Middle frontal gyrus (tissue), 1 donor: ENCODE measurements around the gene SNX5.

Experiments used
- DNase-seq: peaks from one replicate; pipeline ENCODE4 v3.0.0-alpha.2; 2015; ENCODE audit warnings: low spot score; ENCODE audit errors: extremely low spot score

SNX5 gene

DNA sequence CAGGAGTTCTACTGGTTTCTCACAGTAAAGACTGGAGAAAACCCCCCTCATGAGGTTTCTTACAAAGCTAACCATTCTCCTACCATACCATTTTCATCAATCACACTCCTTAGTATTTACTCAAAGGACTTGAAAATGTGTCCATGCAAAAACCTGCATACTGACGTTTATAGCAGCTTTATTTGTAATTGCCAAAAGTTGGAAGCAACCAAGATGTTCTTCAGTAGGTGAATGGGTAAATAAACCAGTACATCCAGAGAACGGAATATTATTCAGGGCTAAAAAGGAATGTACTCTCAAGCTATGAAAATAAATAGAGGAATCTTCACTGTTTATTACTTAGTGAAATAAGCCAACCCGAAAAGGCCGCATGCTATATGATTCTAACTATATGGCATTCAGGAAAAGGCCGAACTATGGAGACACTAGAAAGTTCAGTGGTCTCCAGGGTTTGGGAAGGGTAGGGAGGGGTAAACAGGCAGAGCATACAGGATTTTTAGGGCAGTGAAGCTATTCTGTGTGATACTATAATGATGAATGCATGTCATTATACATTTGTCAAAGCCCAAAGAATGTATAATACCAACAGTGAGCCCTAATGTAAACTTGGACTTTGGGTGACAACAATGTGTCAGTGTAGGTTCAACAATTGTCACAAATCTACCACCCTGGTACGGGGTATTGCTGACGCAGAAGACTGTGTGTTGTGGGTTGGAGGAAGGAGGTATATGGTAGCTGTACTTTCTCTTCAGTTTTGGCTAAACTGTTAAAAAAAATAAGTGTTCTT, 50.6 kb downstream of the SNX5 start:
- DNase-seq = no peak

DNA sequence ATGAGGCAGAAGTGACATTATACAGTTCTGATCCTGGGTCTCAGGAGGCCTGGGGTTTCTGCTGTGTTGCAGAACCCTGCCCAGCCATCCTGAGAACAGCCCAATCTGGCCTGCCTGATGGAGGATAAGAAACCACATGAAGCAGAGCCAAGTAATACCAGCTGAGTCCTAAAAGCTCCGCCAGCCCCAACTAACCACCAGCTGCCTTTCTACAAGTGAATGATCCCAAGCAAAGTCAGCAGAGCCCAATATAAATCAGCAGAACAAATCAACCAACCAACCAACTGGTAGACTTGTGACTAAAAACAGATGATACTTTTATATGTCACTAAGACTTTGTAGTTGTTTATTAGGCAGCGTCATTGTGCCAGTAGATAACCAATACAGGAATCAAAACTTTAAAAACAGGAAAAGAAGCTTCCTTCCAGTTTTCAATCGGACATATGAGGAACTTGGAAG, 52.1 kb downstream of the SNX5 start:
- no peak for DNase-seq

DNA sequence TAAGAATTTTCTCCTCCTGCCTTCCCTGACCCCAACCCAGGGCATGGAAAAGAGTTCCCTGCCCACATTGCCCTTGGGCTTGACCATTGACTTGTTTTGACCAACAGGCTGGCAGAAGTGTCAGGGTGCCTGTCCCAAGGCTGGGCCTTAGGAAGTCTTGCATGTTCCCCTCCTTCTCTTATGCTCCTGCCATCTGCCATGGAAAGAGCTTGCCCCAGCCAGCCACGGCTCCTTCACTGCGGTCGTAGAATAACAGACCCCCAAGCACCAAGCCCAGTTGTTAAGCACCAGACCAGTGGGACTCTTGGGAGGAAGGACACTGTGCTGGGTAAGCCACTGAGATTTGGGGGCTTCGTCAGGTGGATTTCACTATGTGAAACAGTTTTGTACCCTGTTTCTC, 53.6 kb downstream of the SNX5 start:
- no peak for DNase-seq

DNA sequence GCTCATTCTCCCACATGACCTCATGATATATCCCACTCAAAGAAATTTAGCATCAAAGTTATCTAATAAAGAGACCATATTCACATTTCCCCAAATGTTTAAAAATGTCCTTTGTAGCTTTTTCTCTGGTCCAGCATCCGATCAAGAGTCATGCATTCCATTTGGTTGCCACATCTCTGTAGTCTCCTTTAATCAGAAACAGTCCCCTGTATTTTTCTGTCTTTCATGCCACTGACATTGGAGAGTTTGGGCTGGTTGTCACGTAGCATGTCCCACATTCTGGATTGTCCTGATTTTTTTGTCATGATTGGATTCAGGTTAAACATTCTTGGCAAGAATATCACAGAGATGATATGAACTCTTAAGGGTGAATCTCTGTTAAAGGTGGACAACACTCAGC, 55.7 kb downstream of the SNX5 start:
- no peak for DNase-seq

DNA sequence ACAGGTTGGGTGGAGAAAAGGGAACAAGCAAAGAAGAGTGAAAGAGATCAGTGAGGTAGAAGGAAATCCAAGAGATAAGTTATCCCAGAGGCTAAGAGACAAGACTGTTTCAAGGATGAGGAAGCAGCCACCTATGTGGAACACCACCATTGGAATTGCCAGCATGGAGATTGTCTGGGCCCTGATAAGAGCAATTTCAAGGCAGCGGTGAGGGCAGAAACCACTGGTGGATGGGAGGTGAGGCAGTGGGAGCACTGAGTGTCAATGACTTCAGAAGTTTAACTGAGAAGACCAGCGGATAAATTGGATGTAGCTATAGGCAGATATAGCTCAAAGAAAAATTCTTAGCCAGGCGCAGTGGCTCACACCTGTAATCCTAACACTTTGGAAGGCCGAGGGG, 56.7 kb downstream of the SNX5 start:
- no peak for DNase-seq

DNA sequence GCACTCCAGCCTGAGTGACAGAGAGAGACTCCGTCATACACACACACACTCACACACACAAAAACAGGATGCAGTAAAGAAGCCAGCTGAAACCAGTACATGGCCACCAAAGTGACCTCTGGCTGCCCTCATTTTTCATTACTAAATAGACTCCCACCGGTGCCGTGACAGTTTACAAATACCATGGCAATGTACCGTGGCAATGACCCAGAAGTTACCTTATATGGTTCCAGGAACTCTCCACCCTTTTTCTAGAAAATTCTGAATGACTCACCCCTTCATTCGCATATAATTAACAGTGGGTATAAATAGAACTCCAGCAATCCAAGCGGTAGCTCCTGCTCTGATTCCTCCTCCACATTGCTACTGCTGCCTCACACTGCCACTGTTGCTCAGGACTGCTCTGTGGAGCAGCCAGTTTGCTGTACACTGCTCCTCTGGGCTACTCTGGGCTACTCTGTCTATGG, 57.7 kb downstream of the SNX5 start:
- DNase-seq = no peak

DNA sequence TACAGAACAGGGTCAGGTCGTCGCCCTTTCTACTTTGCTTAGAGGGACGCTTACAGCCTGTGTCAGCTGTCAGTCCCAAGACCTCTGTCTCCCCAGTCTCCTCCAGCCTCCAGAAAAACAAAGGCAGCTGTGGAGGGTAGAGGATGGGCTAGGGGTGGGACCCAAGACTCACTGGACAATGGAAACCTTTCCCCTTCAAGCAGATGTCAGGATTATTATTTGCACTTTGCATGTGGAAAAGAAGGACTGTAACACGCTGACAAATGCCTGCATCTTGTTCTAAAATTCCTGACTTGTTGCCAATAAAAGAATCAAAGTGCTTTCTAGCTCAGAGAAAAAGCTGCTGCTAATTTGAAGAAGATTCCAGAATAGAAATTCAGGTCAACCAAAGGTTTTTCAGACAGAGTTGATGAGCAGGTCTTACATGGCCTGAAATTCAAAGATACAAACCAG, 58.7 kb downstream of the SNX5 start:
- DNase-seq = no peak

DNA sequence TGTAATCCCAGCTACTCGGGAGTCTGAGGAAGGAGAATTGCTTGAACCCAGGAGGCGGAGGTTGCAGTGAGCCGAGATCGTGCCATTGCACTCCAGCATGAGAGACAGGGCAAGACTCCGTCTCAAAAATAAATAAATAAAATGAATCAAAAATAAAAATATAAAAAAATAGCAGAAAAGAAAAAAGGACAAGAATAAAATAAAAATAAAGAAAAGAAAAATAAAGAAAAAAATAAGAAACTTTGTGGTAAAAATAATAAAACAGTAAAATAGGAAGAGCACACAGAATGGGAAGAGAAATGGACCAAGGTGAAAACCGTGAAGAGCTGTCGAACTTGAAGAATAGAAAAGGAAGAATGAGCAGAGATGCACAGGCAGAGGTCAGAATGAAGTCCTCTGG, 63.0 kb downstream of the SNX5 start:
- no peak for DNase-seq

DNA sequence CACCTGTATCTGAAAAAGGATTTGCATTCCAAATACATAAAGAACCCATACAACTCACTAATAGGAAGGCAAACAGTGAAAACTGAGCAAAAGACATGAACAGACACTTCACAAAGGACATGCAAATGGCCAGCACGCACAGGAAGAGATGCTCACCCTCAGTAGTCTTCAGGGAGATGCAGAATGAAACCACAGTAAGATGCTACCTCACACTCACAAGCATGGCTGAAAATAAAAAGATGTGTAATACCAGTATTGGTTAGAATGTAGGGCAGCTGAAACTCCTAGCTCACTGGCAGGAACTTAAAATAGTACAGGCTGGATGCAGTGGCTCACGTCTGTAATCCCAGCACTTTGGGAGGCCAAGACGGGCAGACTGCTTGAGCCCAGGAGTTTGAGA, 64.6 kb downstream of the SNX5 start:
- DNase-seq = no peak

DNA sequence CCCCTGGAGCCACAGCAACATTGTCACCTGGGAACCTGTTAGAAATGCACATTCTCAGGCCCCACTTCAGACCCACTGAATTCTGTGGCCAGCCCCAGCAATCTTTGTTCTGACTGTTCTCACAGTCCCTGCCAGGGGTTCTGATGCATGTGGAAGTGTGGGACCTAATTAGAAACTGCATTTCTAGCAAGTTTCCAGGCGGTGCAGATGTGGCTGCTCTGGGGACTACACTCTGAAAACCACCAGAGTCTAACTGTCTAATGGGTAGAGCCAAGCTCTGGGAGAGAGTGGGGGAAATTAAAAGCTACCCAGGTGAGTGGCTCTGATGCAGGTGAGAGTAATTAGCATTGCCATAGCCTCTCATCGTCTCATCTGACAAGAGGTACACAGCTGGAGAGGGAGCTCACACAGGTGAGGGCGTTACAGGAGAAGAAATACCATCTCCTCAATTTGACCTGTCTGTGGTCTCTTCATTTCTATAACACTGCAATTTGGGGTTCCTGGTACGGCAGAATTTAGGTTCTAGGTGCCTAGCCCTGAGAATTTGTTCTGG, 66.0 kb downstream of the SNX5 start:
- DNase-seq = no peak

DNA sequence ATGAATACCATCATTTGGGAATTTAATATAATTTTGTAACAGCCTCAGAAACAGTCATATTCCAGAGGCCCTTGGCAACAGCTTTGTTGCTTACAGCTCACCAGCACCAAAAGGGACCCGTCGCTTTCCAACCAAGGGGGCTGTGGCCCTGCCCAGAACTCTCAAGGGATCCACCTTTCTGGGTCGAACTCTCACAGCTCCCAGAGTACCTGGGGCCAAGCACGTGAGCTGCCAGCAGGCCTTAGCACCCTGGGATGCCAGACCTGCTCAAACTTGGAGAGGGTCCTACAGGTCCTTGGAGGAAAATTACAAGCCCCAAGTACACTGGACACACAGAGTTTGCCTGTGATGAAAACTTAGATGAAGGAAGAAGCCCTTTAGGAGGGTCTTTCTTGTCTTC, 66.6 kb downstream of the SNX5 start:
- no peak for DNase-seq

DNA sequence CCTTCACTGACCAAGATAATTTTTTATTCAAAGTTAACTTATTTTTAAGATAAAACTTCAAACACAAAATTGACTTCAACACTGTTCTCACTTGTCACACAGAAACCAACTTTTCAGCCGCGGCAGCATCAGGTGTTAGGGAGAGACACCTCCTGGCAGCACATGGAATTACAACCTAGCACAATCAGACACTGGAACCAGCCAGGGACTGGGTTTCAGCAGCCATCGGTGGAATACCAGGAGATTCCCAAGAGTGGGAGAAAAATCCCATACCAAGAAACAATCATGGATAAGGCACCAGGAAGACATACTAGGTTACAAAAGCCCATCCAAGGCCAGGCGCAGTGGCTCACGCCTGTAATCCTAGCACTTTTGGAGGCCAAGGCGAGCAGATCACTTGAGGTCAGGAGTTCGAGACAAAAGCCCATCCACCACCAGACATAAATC, 70.0 kb downstream of the SNX5 start:
- no peak for DNase-seq

DNA sequence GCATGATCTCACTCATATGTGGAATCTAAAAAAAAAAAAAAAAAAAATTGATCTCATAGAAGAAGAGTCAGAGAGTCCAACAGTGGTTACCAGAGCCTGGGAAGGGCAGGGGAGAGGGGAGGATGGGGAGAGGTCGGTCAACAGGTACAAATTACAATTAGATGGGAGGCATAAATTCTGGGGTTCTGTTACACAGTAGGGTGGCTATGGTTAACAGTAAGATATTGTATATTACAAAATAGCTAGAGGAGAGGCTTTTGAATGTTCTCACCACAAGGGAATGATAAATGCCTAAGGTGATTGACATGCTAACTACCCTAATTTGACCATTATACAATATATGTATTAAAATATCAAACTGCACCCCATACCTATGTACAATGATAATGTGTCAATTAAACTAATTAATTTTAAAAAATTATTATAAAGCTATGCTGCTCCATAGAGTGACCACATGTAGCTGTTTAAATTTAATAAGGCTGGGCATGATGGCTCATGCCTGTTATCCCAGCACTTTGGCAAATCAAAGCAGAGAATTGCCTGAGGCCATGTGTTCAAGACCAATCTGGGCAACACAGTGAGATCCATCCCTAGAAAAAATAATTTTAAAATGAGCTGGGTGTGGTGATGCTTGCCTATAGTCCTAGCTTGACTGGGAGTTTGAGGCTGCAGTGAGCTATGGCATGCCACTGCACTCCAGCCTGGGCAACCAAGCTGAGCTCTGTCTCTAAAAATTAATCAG, 70.9 kb downstream of the SNX5 start:
- DNase-seq = no peak

DNA sequence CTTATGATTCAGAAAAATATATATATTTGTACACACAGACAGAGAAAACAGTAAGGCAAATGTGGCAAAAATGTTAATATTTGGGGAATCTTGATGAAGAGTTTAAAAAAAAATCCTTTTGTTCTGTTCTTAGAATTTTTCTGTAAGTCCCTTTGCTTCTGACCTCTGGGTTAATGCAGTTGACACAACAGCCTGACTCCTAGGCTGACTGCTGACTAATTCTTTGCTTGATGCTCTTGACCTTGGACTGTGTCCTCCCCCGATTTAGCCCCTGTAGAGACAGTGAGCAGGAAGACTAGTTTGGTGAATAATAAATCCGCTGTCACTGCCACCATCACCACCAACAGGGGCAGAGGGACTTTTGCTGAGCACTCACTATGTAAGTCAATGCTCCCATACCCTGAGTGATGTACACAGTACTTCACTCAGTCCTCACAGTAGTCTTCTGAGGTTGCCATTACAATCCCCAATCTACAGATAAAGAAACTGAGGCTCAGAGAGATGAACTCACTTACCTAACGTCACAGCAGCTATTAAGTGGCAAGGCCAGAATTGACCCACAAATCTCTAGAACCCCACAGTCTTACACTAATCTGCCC, 71.7 kb downstream of the SNX5 start:
- DNase-seq = no peak

DNA sequence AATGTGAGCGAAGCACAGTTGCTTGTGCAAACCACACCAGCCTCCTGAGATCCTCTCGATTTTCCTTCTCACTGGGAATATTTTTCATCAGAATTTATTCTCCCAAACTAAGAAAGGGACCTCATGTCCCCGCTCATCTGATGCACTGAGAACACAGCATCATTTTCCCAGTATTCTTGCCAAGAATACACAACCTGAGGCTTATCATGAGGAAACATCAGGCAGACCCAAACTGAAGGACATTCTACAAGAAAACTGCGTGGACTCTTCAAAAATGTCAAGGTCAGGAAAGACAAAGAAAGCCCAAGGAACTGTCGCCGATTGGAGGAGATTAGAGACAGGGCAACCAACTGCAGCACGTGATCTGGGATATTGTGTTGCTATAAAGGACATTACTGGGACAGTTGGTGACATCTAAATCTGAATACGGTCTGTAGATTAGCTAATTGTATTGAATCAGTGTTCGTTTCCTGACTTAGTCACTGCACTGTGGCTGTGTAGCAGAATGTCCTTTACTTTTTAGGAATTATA, 72.3 kb downstream of the SNX5 start:
- DNase-seq = no peak

DNA sequence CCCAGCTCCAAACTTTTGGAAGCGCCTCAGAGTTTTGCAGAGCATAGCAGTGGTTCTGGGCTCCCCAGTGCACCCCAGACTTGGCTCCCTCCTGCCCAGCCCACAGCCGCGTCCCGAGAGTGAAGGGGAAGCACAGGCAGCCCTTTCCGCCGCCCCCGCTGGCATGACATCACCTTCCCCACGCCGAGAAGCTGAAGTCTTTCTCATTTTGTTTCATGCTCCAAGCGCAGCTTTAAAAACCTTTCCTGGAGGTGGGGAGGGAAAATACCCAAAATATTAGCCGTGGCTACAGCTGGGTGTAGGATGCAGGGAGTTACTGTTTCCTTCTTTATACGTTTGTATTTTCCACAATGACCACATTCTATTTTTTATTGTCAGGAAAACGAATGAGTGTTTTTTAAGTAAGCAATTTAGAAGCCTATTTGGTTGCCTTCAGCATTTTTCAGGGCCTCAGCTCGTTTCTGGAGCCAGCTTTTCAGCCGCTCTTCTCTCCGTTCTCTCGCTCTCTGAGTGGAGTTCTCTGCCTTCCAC, 72.9 kb downstream of the SNX5 start:
- no peak for DNase-seq

DNA sequence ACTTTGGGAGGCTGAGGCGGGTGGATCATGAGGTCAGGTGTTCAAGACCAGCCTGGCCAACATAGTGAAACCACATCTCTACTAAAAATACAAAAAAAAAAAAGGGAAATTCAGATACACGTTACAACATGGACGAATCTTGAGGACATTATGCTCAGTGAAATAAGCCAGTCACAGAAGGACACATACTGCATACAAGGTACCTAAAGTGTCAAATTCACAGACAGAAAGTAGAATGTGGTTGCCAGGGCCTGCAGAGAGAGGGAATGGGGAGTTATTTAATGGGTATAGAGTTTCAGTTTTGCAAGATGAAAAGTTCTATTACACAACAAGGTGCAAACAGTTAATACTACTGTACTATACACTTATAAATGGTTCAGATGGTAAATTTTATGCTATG, 75.1 kb downstream of the SNX5 start:
- no peak for DNase-seq

DNA sequence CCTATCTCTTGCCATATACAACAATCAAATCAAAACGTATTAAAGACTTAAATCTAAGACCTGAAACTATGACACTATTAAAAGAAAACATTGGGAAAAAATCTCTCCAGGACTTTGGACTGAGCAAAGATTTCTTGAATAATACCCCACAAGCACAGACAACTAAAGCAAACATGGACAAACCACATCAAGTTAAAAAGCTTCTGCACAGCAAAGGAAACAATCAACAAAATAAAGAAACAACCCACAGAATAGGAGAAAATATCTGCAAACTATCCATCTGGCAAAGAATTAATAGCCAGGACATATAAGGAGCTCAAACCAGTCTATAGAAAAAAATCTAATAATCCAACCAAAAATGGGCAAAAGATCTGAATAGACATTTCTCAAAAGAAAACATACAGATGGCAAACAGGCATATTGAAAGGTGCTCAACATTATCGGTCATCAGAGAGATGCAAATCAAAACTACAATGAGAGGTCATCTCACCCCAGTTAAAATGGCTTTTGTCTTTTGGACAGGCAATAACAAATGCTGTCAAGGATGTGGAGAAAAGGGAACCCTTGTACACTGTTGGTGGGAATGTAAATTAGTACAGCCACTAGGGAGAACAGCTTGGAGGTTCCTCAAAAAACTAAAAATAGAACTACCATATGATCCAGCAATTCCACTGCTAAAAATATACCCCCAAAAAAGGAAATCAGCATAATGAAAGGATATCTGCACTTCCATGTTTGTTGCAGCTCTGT, 76.2 kb downstream of the SNX5 start:
- DNase-seq = no peak
